Lower leg skin (tissue), 3 donors: ENCODE results near the gene TTI1.

Source experiments
- POLR2A ChIP-seq, 2 donors: fragments of 450-650 bp; IDR thresholded peaks; one replicate each; pipeline ENCODE4 v1.6.1; 2016 to 2017; ENCODE audit warnings: antibody characterized with exemption in 2 of 2, mild to moderate bottlenecking in 1 of 2, moderate library complexity in 1 of 2
- TF ChIP-seq, protein P1 (sequence below), 3 donors: fragments of 450-650 bp; IDR thresholded peaks; one replicate each; pipeline ENCODE4 v1.5.1; 2016; ENCODE audit warnings: antibody characterized with exemption in 3 of 3, mild to moderate bottlenecking in 3 of 3, moderate library complexity in 2 of 3

DNA sequence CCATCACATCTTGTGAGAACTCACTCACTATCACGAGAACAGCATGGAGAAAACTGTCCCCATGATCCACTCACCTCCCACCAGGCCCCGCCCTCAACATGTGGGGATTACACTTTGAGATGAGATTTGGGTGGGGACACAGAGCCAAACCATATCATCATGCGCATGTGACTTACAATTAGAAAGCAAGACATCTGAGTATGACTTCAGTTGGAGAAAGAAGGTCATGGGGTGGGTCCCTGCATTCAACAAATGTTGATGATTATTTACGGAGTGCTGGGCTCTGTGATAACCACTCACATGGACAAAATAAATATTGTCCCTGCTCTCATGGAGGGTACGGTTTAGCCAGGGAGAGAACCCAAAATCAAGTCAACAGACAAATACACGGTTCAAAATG is 92.4 kb downstream of the TTI1 start:
- TF ChIP-seq, protein P1, sequence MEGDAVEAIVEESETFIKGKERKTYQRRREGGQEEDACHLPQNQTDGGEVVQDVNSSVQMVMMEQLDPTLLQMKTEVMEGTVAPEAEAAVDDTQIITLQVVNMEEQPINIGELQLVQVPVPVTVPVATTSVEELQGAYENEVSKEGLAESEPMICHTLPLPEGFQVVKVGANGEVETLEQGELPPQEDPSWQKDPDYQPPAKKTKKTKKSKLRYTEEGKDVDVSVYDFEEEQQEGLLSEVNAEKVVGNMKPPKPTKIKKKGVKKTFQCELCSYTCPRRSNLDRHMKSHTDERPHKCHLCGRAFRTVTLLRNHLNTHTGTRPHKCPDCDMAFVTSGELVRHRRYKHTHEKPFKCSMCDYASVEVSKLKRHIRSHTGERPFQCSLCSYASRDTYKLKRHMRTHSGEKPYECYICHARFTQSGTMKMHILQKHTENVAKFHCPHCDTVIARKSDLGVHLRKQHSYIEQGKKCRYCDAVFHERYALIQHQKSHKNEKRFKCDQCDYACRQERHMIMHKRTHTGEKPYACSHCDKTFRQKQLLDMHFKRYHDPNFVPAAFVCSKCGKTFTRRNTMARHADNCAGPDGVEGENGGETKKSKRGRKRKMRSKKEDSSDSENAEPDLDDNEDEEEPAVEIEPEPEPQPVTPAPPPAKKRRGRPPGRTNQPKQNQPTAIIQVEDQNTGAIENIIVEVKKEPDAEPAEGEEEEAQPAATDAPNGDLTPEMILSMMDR (IDR thresholded peaks at IDR 0.05): no peak
- TF ChIP-seq POLR2A (IDR thresholded peaks at IDR 0.05): no peak
